Coronary artery (tissue), 2 donors: ENCODE data around the gene TMEM117.
"Not testable (repeated sequence)": the region's sequence is repeated elsewhere in the genome, so short reads cannot be mapped to it uniquely, and the experiment has no call there.

Experiments used
- DNase-seq: peaks from one replicate; pipeline ENCODE4 v3.0.0-alpha.2; 2017; ENCODE audit warnings: low spot score
- H3K27ac ChIP-seq, 2 donors: fragments of 200-600 bp; sonication (generic); one replicate each; pipeline ENCODE4 v1.5.1; 2016 to 2019
- H3K4me3 ChIP-seq: fragments of 200-600 bp; sonication (generic); 2 replicates; pipeline ENCODE4 v1.5.1; 2016; ENCODE audit warnings: mild to moderate bottlenecking, moderate library complexity
- CTCF ChIP-seq: fragments of 200-600 bp; sonication (generic); IDR thresholded peaks from one replicate; pipeline ENCODE4 v1.5.1; 2019; ENCODE audit warnings: antibody characterized with exemption

Gene TMEM117

GRCh38 chr12:44184499-44185206 is 348.8 kb downstream of the TMEM117 start:
- no peak for TF ChIP-seq CTCF
- H3K4me3 ChIP-seq: no peak overlapping the region
- H3K27ac ChIP-seq: no peak overlapping the region
- no peak for DNase-seq

- no peak for TF ChIP-seq CTCF
- Histone ChIP-seq H3K27ac (no peak overlapping the region), H3K4me3 (no peak overlapping the region)
- DNase-seq: no peak
Measured at GRCh38 chr12:44193281-44193680, 357.4 kb downstream of the TMEM117 start.

DNA sequence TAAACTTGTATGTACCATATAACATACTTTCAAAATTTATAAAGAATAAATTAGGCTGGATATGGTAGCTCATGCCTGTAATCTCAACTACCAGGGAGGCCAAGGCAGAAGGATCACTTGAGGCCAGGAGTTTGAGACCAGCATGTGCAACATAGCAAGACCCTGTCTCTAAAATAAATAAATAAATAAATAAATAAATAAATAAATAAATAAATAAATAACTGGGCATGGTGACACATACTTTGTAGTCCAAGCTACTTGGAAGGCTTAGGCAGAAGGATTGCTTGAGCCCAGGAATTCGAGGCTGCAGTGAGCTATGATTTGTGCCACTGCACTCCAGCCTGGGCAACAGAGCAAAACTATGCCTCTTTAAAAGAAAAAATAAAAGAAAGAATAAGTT is 359.8 kb downstream of the TMEM117 start:
- H3K27ac ChIP-seq, DNase-seq, H3K4me3 ChIP-seq: not testable (repeated sequence)

DNA sequence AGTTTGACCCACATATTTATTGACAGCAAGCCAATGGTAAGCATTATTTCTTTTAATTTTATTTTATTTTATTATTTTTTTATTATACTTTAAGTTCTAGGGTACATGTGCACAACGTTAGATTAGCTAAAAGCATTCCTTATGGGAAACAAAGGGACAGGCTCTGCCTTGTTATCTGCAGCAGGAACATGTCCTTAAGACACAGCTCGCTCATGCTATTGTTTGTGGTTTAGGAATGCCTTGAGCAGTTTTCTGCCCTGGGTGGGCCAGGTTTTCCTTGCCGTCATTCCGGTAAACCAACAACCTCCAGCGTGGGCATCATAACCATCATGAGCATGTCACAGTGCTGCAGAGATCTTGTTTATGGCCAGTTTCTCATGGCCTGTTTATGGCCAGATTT is 370.2 kb downstream of the TMEM117 start:
- no peak for DNase-seq
- TF ChIP-seq CTCF: no peak
- Histone ChIP-seq H3K4me3 (no peak overlapping the region), H3K27ac (no peak overlapping the region)

- DNase-seq: no peak
- no peak overlapping the region for H3K4me3 ChIP-seq
- no peak overlapping the region for H3K27ac ChIP-seq
- TF ChIP-seq CTCF: no peak
Measured at GRCh38 chr12:44217146-44217883, 381.4 kb downstream of the TMEM117 start.

- no peak for DNase-seq
- no peak overlapping the region for H3K27ac ChIP-seq
- no peak for TF ChIP-seq CTCF
- no peak overlapping the region for H3K4me3 ChIP-seq
Measured at GRCh38 chr12:44223736-44224135, 387.9 kb downstream of the TMEM117 start.

DNA sequence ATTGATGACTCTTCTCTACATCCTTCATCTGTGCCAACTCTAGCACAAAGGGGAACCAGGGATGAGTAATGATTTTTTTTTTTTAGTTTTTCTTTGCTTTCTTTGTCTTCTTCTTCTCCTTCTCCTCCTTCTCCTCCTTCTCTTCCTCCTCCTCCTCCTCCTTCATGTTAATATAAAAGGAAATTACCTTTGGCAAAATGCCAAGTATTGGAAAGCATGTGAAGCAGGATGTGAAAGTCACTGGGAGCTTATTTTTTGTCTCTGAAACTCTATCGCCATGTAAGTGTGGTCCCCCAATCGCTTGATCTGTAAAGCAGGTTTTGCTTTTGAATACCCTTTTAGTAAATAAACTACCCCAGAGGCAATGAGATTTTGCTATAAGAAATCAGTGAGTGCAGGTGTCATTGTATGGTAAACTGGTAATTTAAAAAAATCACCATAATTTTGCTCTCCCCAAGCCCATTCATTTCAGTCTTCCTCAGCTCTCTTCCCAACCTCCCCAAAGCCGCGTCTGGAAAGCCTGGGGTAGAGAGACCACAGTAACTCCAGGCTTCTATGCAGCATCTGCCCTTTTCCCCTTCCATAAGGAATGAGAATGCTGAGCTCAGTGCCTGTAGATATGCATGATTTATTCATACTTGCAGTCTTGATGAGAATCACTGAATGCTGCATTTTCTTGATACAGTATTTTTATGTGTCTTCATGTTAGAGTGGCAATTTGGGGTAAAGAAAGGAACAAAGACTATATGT is 388.7 kb downstream of the TMEM117 start:
- Histone ChIP-seq H3K27ac (no peak overlapping the region), H3K4me3 (no peak overlapping the region)
- no peak for DNase-seq
- no peak for TF ChIP-seq CTCF
